H7 (cell line): ENCODE data around the gene RNF128. TPM values are rescaled to one million over a fixed set of nuclear protein-coding genes. Genes with fewer than 3 reads are reported as not detected.
A peak's percentile ranks its signal among the peaks of the same experiment; 100 is the strongest.
"Not testable (repeated sequence)": the region's sequence is repeated elsewhere in the genome, so short reads cannot be mapped to it uniquely, and the experiment has no call there.

Experiments
- DNase-seq: peaks from one replicate; pipeline ENCODE4 v3.0.0; 2012
- H3K27me3 ChIP-seq: 2 replicates; pipeline ENCODE4 v1.6.0; 2011; ENCODE audit warnings: mild to moderate bottlenecking, low read length; ENCODE audit not compliant: control insufficient read depth, insufficient read depth
- H3K36me3 ChIP-seq: replicated peaks from 2 replicates; pipeline ENCODE4 v1.5.1; 2011; ENCODE audit warnings: low read length; ENCODE audit not compliant: control insufficient read depth, insufficient read depth
- H3K4me3 ChIP-seq: 2 replicates; pipeline ENCODE4 v1.5.1; 2011; ENCODE audit warnings: low read depth, mild to moderate bottlenecking, control low read depth, low read length, moderate library complexity; ENCODE audit not compliant: insufficient read depth
- total RNA-seq: library from RNA; depleted of rRNA; stranded (reverse); fragments of >200 nt; shearing (Covaris generic); gene quantifications from 2 replicates; pipeline ENCODE4 v1.2.3, GENCODE V29; 2014

The RNF128 gene
- total RNA-seq, 1 experiment from 2014 or later = 0.62 TPM

GRCh38 chrX:106725931-106726330 is 570 bp upstream of the RNF128 start:
- DNase-seq = peak; percentile 31
- Histone ChIP-seq H3K4me3 (peak overlapping the region; percentile 65), H3K27me3 (peaks cover 45% of the 10 kb centered on the region), H3K36me3 (no peaks in the 10 kb centered on the region)

GRCh38 chrX:106728337-106728736 is 1.8 kb downstream of the RNF128 start:
- H3K4me3 ChIP-seq = no peak overlapping the region

GRCh38 chrX:106730401-106730800 is 3.9 kb downstream of the RNF128 start:
- Histone ChIP-seq H3K36me3 (no peaks in the 10 kb centered on the region), H3K4me3 (no peak overlapping the region), H3K27me3 (peaks cover 34% of the 10 kb centered on the region)
- no peak for DNase-seq

More at GRCh38 chrX:106728337-106728736, 1.8 kb downstream of the RNF128 start:
- Histone ChIP-seq H3K27me3 (peaks cover 45% of the 10 kb centered on the region), H3K36me3 (no peaks in the 10 kb centered on the region)
- no peak for DNase-seq

GRCh38 chrX:106731590-106731989 is 5.1 kb downstream of the RNF128 start:
- Histone ChIP-seq H3K27me3 (peaks cover 23% of the 10 kb centered on the region), H3K36me3 (no peaks in the 10 kb centered on the region), H3K4me3 (no peak overlapping the region)
- no peak for DNase-seq

- no peak overlapping the region for H3K4me3 ChIP-seq
- no peak for DNase-seq
- no peaks in the 10 kb centered on the region for H3K27me3 ChIP-seq
- no peaks in the 10 kb centered on the region for H3K36me3 ChIP-seq
Measured at GRCh38 chrX:106734827-106735226, 8.3 kb downstream of the RNF128 start.

GRCh38 chrX:106740193-106740780 is 13.8 kb downstream of the RNF128 start:
- no peak for DNase-seq
- Histone ChIP-seq H3K4me3 (no peak overlapping the region), H3K36me3 (no peaks in the 10 kb centered on the region), H3K27me3 (no peaks in the 10 kb centered on the region)

- DNase-seq = no peak
- H3K27me3 ChIP-seq = no peaks in the 10 kb centered on the region
- H3K4me3 ChIP-seq = no peak overlapping the region
- no peaks in the 10 kb centered on the region for H3K36me3 ChIP-seq
Measured at GRCh38 chrX:106742193-106742592, 15.7 kb downstream of the RNF128 start.

GRCh38 chrX:106742805-106743204 is 16.3 kb downstream of the RNF128 start:
- Histone ChIP-seq H3K36me3 (no peaks in the 10 kb centered on the region), H3K27me3 (no peaks in the 10 kb centered on the region), H3K4me3 (no peak overlapping the region)
- no peak for DNase-seq

- no peak for DNase-seq
- no peak overlapping the region for H3K4me3 ChIP-seq
- no peaks in the 10 kb centered on the region for H3K27me3 ChIP-seq
- no peaks in the 10 kb centered on the region for H3K36me3 ChIP-seq
Measured at GRCh38 chrX:106748377-106748776, 21.9 kb downstream of the RNF128 start.

GRCh38 chrX:106751407-106751806 is 24.9 kb downstream of the RNF128 start:
- no peak for DNase-seq
- Histone ChIP-seq H3K36me3 (no peaks in the 10 kb centered on the region), H3K4me3 (no peak overlapping the region), H3K27me3 (no peaks in the 10 kb centered on the region)

- no peaks in the 10 kb centered on the region for H3K27me3 ChIP-seq
- H3K4me3 ChIP-seq = no peak overlapping the region
- DNase-seq = no peak
- H3K36me3 ChIP-seq = no peaks in the 10 kb centered on the region
Measured at GRCh38 chrX:106752101-106752678, 25.7 kb downstream of the RNF128 start.

GRCh38 chrX:106769288-106769687 is 42.8 kb downstream of the RNF128 start:
- H3K27me3 ChIP-seq, DNase-seq, H3K36me3 ChIP-seq: not testable (repeated sequence)

GRCh38 chrX:106774981-106775380 is 48.5 kb downstream of the RNF128 start:
- Histone ChIP-seq H3K27me3 (no peaks in the 10 kb centered on the region), H3K36me3 (no peaks in the 10 kb centered on the region), H3K4me3 (no peak overlapping the region)
- DNase-seq = no peak

More at GRCh38 chrX:106769288-106769687, 42.8 kb downstream of the RNF128 start:
- H3K4me3 ChIP-seq = not testable (repeated sequence)

- no peak for DNase-seq
- Histone ChIP-seq H3K36me3 (no peaks in the 10 kb centered on the region), H3K4me3 (no peak overlapping the region), H3K27me3 (no peaks in the 10 kb centered on the region)
Measured at GRCh38 chrX:106780264-106780663, 53.8 kb downstream of the RNF128 start.

GRCh38 chrX:106780664-106781377 is 54.3 kb downstream of the RNF128 start:
- Histone ChIP-seq H3K4me3 (no peak overlapping the region), H3K36me3 (no peaks in the 10 kb centered on the region), H3K27me3 (no peaks in the 10 kb centered on the region)
- no peak for DNase-seq
